Suppressor macrophage (primary cell): ENCODE measurements around the gene DAB2IP.
"Not testable (repeated sequence)": the region's sequence is repeated elsewhere in the genome, so short reads cannot be mapped to it uniquely, and the experiment has no call there.

ENCODE experiments used
- DNase-seq, 4 experiments: peaks; one replicate each; pipeline ENCODE4 v3.0.0-alpha.2; 2020 to 2022

DAB2IP gene

GRCh38 chr9:121731090-121731489 lies 79.7 kb downstream of the DAB2IP start:
- no peak for DNase-seq

- no peak for DNase-seq
Observed at GRCh38 chr9:121731919-121732318, 80.5 kb downstream of the DAB2IP start.

- DNase-seq, result no peak
Observed at GRCh38 chr9:121732389-121732788, 81.0 kb downstream of the DAB2IP start.

DNA sequence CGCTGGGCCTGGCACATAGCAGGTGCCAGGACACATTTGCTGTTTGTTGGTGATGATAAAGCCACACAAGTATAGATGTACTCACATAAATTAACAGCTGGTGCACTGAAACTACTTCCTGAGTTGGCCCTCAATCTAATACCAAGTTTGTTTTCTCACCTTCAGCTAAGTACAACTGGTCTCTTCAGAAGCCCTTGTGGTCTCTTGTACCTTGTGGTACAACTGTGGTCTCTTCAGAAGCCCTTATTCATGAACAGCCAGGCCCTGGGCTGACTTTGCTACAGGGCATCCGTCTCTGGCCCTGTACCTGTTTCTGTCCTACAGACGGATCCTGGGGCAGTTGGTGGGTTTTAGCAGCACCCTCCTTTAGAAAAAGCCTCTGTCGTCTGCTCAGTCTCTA lies 81.5 kb downstream of the DAB2IP start:
- no peak for DNase-seq

GRCh38 chr9:121734465-121734864 lies 83.0 kb downstream of the DAB2IP start:
- no peak for DNase-seq

DNA sequence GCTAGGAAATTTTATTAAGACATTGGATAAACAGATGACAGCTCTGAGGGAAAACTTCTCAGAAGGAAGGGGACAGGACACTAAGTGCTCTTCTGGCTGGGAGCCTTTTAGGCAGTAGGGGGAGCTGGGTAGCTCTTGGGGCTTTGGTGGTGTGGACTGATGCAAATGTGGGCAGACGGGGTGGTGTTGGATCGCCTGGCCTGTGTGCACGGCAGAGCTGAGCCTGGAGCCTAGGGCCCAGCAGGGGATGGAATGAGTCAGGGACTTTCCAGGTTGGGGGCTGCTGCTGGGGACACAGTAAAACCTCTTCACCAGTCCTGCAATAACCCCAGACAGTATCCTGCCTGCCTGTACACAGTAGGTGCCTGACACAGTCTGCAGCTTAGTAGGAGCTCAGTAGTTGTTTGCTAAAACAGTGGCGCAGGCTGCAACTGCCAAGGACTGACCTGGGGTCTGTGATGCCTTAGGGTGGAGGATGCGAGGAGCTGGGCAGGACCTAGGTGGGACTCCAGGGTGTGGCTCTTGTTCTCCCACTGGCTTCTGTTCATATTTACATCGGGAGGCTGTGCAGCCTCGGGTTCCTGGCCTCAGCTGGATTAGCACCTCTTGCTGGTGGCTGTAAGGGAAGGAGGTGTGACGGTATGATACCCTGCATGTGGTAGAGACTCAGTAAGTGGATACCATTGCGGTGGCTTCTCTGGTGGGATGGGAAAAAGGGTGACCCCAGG lies 83.8 kb downstream of the DAB2IP start:
- peak; percentile 12 to 46 (median 40) for DNase-seq

DNA sequence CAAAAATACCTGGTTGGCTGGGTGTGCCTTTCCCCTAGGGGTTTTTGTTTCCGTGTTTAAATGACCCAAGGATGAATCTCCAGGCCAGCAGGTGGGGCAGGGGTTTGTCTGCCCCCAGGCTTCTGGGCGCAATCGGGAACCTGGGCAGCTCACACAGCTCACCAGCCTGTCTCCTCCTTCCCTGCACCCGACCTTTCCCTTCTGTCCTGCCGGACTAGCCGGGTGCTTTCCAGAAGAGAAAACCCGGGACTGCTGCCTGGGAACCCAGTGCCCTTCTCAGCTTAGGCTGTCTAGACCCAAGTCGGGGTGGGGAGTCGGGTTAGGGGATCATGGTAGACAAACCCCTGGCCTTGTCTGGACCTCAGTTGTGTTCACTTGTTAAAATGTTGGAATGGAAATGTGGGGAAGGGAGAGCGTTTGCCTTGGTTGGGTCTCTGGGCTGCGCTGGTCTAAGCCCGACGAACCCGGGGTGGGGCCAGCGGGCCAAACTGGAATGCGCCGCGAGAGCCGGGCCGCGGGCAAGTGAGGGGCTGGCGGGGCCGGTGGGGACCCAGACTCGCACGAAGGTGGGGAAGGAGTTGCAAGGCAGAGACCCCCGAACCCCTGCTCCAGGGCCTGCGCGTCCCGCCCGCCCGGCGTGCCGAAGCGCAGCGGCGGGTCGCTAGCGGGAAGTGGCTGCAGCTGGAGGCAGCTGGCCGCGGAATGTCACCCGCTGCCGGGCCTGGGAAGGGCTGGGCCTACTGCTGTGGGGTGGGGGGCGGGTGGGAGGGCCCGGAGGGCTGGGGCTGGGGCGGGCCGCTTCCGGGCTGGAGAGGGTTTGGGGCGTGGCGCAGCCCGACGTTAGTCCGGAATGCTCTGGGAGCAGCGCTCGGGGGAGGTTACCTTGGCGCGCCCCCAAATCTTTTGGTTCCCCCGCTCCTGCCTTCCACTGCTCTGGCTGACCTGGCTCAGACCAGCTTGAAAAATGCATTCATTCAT lies 84.6 kb downstream of the DAB2IP start:
- peak; percentile 9 to 64 (median 38) for DNase-seq

DNA sequence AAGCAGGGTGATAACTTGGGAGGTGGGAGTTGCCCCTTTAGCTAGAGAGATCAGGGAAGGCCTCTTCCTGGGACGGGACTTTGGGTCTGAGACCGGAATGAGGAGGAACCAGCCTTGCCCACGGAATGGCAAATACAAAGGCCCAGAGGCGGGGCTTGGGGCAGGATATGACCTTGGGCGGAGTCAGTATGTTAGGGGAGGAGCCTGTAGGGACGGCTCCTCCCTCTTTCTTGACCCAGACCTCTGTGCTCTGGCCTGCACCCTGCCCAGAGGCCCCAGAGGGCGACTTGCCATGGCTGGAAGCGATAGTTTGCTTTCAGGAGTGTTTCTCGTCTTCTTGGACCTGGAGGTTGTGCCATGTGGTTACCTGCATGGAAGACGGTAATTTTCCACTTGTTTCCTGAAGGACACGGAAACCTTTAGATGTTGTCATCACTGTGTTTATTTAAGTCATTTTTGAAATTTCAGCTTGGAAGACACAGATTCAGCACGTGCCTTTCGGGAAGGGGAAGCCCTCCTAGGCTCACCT lies 85.6 kb downstream of the DAB2IP start:
- peak; percentile 17 to 59 (median 51) for DNase-seq

DNA sequence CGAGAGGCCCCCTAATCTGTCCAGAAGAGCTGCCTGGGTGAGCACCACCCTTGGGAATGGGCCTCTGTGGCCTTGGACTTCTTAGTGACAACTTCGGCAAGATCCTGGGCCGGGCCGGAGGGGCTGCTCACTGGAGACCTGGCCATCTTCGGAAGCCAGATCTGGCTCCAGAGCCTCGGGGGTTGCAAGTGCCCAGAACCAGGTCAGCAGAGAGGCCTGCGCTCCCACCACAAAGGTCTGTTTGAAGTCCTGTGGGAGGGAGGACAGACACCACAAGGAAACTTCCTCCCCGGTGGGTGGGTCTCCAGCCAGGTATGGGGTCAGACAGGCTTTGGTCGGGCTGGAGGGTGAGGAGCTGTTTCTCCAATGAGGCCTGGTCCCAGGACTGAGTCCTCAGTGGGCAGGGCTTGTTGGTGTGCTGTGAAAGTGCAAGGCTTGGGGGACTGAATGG lies 86.1 kb downstream of the DAB2IP start:
- DNase-seq, result no peak

GRCh38 chr9:121738411-121738810 lies 87.0 kb downstream of the DAB2IP start:
- no peak for DNase-seq

DNA sequence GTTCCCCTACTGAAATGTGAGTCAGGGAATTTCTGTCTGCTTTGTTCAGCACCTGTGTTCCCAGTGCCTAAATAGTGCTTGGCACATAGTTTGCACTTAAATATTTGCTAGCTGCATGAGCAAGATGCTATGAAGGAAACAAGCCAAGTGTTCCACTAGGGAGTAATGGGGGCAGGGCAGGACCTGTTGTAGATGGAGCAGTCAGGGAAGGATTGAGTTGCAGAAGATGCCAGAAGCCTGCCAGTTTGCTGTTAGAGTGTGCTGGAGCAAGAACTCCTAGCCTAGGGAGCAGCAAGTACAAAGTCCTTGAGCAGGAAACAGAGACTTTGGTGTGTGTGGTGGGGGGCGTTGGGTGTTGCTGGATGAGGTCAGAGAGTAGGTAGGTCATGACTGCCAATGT lies 87.5 kb downstream of the DAB2IP start:
- DNase-seq, result no peak

DNA sequence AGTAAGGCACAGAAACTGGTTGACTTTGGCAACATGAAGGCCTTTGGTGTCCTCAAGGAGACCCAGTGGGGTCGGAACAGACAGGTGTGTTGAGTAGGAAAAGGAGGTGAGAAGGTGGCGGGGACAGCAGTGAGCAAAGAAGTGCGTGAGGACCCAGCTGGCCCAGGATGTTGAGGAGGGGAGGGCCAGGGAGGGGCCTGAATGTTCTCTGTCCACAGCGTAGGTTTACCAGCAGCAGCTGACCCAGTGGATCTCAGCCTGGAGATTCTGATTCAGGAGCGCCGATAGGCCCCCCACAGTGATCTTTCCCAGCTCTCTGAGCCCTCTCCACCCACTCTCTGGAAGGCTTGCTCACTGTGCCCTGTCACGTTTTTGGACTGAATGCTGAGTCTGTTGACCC lies 88.5 kb downstream of the DAB2IP start:
- DNase-seq, result no peak

DNA sequence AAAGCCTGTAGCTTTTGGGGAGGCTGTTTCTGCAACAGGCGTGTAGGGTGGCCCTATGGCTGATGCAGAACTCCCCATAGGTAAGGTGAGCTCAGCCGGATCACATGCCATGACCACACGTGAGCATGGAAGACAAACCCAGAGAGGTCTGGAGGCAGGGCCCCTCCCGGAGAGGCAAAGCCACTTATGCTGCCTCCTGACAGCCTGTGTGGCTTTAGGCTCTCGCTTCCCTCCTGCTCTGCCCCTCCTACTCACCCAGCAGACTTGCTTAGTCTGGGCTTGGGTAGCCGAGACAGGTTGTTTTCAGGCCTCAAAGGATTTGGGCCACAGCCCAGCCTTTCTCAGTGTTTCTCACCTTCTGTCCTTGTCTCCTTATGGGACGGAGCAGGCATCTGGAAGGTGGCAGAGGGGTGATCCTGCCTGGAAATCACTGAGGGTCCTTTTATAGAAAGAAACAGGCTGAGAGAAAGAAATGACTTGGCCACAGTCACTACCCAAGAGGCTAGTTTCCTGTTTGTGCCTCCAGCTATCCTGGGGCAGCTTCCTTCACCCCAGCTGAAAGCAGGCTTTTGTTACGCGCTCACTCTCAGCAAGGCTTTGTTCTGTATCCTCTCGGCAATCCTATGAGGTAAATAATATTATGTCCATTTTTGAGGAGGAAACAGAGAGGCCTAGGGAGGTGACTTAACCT lies 89.9 kb downstream of the DAB2IP start:
- no peak for DNase-seq

DNA sequence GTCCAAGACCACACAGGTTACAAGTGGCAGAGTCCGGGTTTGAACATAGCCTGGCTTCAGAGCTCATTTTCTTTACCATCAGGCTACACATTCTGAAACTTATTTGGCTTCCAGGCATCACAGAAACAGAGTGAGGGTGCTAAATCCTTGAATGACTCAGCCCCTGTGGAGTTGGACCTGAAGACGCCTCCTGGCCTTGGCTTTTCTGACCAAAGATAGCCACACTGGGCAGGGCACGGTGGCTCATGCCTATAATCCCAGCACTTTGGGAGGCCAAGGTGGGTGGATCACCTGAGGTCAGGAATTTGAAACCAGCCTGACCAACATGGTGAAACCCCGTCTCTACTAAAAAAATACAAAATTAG lies 90.5 kb downstream of the DAB2IP start:
- not testable (repeated sequence) for DNase-seq

GRCh38 chr9:121742923-121743322 lies 91.5 kb downstream of the DAB2IP start:
- no peak for DNase-seq

DNA sequence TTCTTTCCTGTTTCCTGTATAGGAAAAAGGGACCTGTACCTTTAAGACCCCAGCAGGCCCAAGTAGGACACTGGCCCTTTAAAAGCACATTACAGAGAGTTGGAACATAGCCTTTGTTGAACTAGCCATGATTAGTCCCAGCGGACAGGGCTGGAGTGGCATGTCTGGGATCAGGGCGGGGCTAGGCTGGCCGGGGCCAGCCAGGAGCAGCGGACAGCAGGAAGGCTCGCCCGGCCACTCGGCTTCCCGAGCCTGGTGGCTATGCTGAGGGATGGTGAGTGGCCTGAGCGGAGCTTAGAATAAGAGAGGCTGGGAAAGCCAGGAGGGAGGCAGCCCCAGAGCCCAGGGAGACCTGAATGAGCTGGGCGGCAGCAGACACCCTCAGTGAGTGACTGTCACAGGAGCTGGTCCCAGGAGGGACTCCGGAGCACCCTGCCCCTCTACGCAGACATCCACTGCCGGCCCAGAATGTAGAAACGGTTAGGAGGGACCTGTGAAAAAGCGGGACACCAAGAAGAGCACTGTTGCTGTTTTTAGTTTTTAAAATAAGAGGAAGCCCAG lies 92.1 kb downstream of the DAB2IP start:
- no peak for DNase-seq

DNA sequence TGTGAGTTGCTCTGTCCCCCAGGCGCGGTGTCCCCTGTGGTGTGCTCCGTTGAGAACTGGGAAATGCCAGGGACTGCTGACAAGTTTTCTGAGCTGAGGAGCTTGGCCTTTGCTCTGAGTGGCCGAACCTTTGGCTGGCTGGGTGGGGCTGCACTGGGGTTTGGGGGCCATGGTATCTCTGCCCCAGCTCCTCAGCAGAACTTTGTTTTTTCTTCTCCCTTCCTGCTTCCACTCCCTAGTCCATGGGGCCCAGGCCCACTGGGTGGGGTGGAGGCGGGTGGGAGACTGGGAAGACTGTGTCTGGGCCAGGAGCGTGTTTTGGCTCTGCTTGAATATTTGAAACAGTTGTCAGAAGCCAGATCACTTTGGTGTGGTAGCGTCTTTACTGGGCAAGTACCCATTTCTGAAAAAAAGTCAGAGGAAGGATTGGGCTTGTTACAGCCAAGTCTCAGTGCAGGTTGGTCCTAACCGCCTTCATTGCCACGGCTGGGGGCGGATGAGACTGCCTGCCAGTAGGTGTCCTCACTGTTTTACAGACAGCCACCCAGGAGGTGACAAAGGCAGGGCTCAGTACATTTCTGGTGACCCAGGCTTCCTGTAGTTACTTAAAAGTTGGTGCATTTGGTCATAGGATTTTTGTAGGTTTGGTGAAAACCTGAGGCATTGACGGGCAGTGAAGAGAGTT lies 92.7 kb downstream of the DAB2IP start:
- DNase-seq, result peak in 1 of 4 experiments; percentile 20

DNA sequence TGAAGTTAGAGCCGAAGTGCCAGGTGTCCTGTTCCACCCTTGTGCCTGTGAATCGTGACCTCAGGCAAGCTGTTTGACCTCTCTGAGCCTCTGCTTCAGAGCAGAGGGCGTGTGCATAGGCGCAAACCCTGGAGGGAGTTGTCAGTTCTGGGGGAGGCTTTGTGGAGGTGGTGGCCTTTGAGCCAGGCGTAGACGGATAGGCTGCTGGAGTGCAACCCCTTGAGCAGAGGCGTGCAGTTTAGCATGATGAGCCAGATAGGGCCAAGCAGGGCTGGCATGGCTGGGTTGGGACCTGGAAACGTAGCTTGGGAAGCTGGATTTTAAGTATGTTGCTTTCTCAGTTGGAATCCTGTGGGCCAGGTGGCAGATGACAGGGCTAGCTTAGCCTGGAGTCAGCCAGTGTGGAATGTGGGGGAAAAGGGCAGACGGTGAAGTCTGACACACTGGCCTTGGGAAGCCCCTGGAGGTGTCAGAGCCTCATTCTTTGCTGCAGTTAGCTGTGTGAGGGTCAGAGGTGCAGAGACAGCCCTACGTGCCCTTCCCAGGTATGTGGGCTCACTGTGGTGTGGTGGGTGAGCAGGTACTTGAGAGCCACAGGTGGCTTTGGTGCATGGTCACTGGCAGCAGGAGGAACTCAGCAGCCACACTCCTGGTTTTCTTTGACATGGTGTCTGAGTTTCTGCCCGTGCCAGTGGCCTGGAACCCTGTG lies 93.4 kb downstream of the DAB2IP start:
- DNase-seq, result no peak

GRCh38 chr9:121745396-121745695 lies 93.9 kb downstream of the DAB2IP start:
- no peak for DNase-seq

DNA sequence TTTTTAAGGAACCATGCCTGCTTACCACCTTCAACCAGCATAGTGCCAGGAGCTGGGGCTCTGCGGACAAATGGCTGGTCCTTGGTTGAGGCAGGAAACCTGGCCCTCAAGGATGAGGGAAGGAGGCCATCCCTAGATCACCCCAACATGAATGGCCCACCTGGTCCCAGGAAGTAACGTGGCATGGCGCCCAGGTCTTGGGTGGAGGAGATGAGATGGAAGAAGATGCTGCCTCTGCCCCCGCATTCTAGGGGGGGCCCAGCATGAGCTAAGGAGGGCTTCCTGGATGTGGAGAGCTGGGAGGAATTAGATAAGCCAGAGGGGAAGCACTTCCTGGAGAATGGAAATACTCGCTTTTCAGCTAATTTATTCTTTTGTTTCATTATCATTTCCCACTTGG lies 95.0 kb downstream of the DAB2IP start:
- DNase-seq, result no peak

DNA sequence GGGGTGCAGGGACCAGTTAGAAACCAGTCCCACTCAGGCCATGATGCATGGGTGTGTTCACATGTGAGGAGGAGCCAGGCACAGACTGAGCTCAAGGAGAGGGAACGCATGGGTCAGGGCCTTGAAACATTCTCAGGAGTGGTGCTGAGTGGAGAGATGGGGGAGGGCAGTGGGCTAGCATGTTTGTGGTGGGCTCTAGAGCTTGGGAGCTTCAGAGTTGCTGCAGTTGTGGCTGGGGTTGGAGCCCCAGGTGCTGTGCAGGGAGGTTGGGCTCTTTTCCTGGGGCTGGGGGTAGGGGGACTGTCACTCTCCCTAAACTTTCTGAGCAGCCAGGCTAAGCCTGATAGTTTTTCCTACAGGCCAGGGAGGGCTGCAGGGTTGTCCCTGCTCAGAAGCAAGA lies 95.4 kb downstream of the DAB2IP start:
- DNase-seq, result no peak
